GM18907 (cell line): ENCODE data around the gene MYO1H.
"Not testable (repeated sequence)": the region's sequence is repeated elsewhere in the genome, so short reads cannot be mapped to it uniquely, and the experiment has no call there.

Experiments
- ATAC-seq: cut with Tn5 transposase; IDR thresholded peaks from one replicate; pipeline ENCODE4 v1.9.1; 2021; ENCODE audit warnings: mild to moderate bottlenecking, moderate library complexity; ENCODE audit not compliant: unreplicated experiment

MYO1H gene

DNA sequence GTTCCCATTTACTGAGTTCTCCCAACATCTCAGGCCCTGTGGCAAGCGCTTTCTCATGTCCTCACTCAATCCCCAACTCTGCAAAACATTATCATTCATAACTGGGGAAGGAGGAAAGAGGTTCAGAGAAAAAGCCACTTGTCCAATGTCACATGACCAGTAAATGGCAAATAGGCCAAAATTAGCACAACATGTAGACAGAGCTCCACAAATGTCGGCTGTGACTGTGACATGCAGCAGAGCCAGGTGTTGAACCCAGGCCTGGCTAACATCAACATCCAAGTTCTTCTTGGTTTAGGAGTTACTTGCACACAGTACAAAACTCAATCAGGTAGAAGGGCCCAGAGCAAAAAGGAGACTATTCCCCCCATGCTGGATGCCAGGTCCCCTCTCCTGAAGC is 118.6 kb downstream of the MYO1H start:
- ATAC-seq: no peak

GRCh38 chr12:109466821-109467220 is 119.1 kb downstream of the MYO1H start:
- ATAC-seq: no peak

- ATAC-seq: no peak
Measured at GRCh38 chr12:109467978-109468676, 120.4 kb downstream of the MYO1H start.

DNA sequence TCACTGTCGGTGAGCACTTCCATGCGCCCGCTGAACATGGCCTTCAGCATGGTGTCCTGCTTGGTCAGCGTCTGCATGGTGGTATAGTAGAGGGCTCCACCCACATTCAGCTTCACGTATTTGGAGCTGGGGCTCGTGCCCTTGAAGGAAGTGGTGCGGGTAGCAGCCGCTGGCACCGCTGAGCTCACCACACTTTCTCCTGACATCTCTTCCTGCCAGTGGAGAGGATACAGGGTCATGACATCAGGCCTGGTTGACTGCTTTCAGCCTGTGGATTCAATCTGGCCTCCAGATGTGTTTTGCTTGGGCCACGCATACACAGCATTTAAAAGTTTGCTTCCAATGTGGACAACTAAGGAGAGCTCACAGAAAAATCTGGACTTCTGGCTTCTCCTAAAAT is 121.8 kb downstream of the MYO1H start:
- no peak for ATAC-seq

GRCh38 chr12:109473006-109473405 is 125.3 kb downstream of the MYO1H start:
- no peak for ATAC-seq

DNA sequence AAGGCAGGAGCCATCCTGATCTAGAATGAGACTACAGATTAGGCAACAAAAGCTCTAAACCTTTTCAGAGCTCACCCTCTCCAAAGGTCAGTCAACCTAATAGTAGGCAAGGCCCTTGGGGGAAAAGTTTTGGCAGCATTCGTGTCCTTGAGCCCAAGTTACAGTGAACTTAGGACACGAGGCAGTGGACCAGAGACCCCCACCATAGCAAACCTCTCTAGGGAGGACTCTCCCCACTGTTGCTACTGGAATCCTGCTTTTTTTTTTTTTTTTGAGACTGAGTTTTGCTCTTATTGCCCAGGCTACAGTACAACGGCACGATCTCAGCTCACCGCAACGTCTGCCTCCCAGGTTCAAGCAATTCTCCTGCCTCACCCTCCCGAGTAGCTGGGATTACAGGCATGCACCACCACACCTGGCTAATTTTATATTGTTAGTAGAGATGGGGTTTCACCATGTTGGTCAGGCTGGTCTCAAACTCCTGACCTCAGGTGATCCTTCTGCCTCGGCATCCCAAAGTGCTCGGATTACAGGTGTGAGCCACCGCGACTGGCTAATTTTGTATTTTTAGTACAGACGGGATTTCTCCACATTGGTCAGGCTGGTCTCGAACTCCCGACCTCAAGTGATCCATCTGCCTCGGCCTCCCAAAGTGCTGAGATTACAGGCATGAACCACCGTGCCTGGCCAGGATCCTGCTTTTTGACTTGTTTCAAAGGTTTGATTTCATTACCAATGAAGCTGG is 126.0 kb downstream of the MYO1H start:
- ATAC-seq: not testable (repeated sequence)

GRCh38 chr12:109475121-109475520 is 127.4 kb downstream of the MYO1H start:
- no peak for ATAC-seq

GRCh38 chr12:109475993-109476806 is 128.5 kb downstream of the MYO1H start:
- ATAC-seq: no peak

- ATAC-seq: peak; percentile 12
Measured at GRCh38 chr12:109476807-109477184, 129.1 kb downstream of the MYO1H start.

DNA sequence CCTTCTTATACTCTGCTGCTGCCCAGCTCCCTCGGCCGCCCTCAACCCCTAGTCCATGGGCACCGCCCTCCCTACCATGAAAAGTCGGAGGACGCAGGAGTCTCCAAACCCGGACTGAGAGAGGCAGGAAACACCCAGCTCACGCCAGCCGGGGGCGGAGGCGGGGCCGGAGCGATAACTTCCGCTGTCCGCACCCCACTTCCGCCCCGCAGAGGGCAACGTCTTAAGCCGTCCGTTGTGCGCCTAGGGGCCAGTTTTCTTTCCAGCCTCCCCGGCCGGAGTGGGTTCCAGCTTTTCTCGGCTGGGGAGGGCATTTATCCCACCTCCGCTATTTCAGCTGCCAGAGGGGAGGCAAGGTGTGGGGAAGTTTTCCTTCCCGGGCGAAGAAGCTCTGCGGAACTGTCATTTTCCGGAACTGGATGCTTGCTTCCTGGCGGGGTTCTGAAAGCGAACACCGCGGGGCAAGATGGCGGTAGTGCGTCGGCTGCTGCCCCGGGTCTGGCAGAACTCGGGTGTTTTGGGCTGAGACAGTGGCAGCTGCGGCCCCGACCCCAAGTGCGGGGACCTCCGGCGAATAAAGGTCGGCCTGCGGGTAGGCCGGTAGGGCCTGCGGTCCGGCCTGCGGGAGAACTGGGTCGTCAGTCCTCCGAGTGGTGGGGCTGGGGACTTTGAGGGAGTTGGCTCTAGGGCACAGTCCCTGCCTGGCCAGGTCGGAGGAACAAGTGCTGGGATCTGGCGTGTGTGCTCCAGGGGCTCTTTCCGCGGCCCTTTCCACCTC is 129.7 kb downstream of the MYO1H start, which contains the start of the genes KCTD10 and UBE3B:
KCTD10 (minus strand) TSS at position 116 of the 778 bp plus-strand sequence; CDS start at position 78, 38 bp downstream.
UBE3B (plus strand) TSS at position 450 of the 778 bp plus-strand sequence. CDS start 5,918 bp downstream, outside the sequence.
- peak; percentile 88 for ATAC-seq

DNA sequence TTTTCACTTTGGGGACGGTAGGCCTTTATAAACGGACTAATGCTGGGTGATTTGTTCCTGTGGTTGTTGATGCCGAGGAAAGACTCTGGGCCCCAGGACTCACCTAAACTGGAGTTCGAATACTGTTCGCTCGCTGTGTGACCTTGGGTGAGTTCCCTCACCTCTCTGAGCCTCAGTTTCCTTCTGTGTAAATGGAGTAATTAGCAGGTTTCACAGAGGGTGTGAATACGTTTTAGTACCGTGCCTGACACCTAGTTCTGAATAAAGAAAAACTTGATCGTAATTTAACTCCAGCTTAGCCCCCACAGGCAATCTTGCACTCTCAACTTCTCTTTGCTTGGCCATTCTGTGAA is 130.2 kb downstream of the MYO1H start:
- ATAC-seq: no peak

- ATAC-seq: no peak
Measured at GRCh38 chr12:109479761-109480160, 132.1 kb downstream of the MYO1H start.

- no peak for ATAC-seq
Measured at GRCh38 chr12:109480356-109480755, 132.7 kb downstream of the MYO1H start.

GRCh38 chr12:109481863-109482262 is 134.2 kb downstream of the MYO1H start:
- ATAC-seq: no peak

- ATAC-seq: no peak
Measured at GRCh38 chr12:109482491-109482890, 134.8 kb downstream of the MYO1H start.

- ATAC-seq: no peak
Measured at GRCh38 chr12:109482894-109483293, 135.2 kb downstream of the MYO1H start.

GRCh38 chr12:109483346-109483745 is 135.6 kb downstream of the MYO1H start:
- ATAC-seq: no peak

GRCh38 chr12:109485201-109485600 is 137.5 kb downstream of the MYO1H start:
- ATAC-seq: no peak

GRCh38 chr12:109487181-109488050 is 139.7 kb downstream of the MYO1H start:
- no peak for ATAC-seq
